ENCODE measurements around the gene CTNND2. TPM values are rescaled to one million over a fixed set of nuclear protein-coding genes. Genes with fewer than 3 reads are reported as not detected.

The CTNND2 gene
- total RNA-seq, 2 experiments from 2014 or later: 0.20 TPM; not detected in 1

GRCh38 chr5:11386398-11386797 lies 517.8 kb downstream of the CTNND2 start:
- Mint-ChIP-seq H3K27me3 (peaks cover 59% of the 10 kb centered on the region), H3K36me3 (ENCODE audit: low read depth) (no peaks in the 10 kb centered on the region), H3K27ac (no peak overlapping the region), H3K4me3 (no peak overlapping the region), H3K4me1 (ENCODE audit: low read depth) (peaks cover 7% of the 10 kb centered on the region), H3K9me3 (no peaks in the 10 kb centered on the region)
- CTCF ChIA-PET: no interaction called here
- TF ChIP-seq, protein P1, sequence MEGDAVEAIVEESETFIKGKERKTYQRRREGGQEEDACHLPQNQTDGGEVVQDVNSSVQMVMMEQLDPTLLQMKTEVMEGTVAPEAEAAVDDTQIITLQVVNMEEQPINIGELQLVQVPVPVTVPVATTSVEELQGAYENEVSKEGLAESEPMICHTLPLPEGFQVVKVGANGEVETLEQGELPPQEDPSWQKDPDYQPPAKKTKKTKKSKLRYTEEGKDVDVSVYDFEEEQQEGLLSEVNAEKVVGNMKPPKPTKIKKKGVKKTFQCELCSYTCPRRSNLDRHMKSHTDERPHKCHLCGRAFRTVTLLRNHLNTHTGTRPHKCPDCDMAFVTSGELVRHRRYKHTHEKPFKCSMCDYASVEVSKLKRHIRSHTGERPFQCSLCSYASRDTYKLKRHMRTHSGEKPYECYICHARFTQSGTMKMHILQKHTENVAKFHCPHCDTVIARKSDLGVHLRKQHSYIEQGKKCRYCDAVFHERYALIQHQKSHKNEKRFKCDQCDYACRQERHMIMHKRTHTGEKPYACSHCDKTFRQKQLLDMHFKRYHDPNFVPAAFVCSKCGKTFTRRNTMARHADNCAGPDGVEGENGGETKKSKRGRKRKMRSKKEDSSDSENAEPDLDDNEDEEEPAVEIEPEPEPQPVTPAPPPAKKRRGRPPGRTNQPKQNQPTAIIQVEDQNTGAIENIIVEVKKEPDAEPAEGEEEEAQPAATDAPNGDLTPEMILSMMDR (IDR thresholded peaks at IDR 0.05): no peak
- peaks cover 19 to 32% of the 10 kb centered on the region in 2 experiments for H3K27me3 ChIP-seq (ENCODE audit: control insufficient read depth in 1 of 2, insufficient read depth in 2 of 2, low read length in 2 of 2)
- H3K4me1 ChIP-seq (ENCODE audit: insufficient read depth, low read length): no peaks in the 10 kb centered on the region
- H3K9me3 ChIP-seq (ENCODE audit: control insufficient read depth in 1 of 2, insufficient read depth in 1 of 2, low read length in 2 of 2): peaks cover 0 to 5% of the 10 kb centered on the region in 2 experiments
- no peak overlapping the region for H3K4me3 ChIP-seq (ENCODE audit: low read length)
- intact Hi-C loops (cut with DNase I, micrococcal nuclease): no loop called here
- no peak for ATAC-seq (ENCODE audit: poor library complexity)
- DNase-seq: no peak
- H3K27ac ChIP-seq (ENCODE audit: low read depth in 1 of 2, low read length in 2 of 2): no peak overlapping the region
- no peaks in the 10 kb centered on the region for H3K36me3 ChIP-seq (ENCODE audit: insufficient read depth, low read length)
- POLR2A ChIA-PET: no interaction called here

DNA sequence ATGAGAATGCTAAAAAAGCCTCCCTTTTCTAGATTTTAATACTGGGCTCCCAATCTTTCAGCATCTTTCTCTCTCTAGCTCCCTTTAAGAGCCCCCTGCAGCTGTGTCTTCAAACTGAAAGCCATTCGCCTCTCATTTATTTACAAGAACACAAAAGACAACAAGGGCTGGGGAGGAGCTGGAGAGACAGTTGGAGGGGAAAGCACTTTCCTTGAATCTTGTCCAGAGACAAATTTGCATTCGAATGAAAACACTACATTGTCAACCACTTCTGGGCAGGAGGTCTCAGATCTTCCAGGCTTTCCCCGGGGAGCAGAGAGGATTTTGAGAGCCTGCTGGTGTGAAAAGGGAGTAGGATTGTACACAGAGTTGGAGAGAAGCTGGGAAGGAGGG lies 518.3 kb downstream of the CTNND2 start:
- H3K4me1 ChIP-seq (ENCODE audit: insufficient read depth, low read length): no peaks in the 10 kb centered on the region
- H3K27ac ChIP-seq (ENCODE audit: low read depth in 1 of 2, low read length in 2 of 2): no peak overlapping the region
- H3K27me3 ChIP-seq (ENCODE audit: control insufficient read depth in 1 of 2, insufficient read depth in 2 of 2, low read length in 2 of 2): peaks cover 19 to 32% of the 10 kb centered on the region in 2 experiments
- POLR2A ChIA-PET: no interaction called here
- Mint-ChIP-seq H3K4me3 (no peak overlapping the region), H3K27me3 (peaks cover 64% of the 10 kb centered on the region), H3K4me1 (ENCODE audit: low read depth) (peaks cover 7% of the 10 kb centered on the region), H3K9me3 (no peaks in the 10 kb centered on the region), H3K27ac (no peak overlapping the region), H3K36me3 (ENCODE audit: low read depth) (no peaks in the 10 kb centered on the region)
- TF ChIP-seq, protein P1 (IDR thresholded peaks at IDR 0.05): no peak
- H3K36me3 ChIP-seq (ENCODE audit: insufficient read depth, low read length): no peaks in the 10 kb centered on the region
- CTCF ChIA-PET: no interaction called here
- H3K9me3 ChIP-seq (ENCODE audit: control insufficient read depth in 1 of 2, insufficient read depth in 1 of 2, low read length in 2 of 2): peaks cover 0 to 5% of the 10 kb centered on the region in 2 experiments
- intact Hi-C loops (cut with DNase I, micrococcal nuclease): no loop called here
- H3K4me3 ChIP-seq (ENCODE audit: low read length): no peak overlapping the region
- ATAC-seq (ENCODE audit: poor library complexity) (no peak), DNase-seq (no peak)

DNA sequence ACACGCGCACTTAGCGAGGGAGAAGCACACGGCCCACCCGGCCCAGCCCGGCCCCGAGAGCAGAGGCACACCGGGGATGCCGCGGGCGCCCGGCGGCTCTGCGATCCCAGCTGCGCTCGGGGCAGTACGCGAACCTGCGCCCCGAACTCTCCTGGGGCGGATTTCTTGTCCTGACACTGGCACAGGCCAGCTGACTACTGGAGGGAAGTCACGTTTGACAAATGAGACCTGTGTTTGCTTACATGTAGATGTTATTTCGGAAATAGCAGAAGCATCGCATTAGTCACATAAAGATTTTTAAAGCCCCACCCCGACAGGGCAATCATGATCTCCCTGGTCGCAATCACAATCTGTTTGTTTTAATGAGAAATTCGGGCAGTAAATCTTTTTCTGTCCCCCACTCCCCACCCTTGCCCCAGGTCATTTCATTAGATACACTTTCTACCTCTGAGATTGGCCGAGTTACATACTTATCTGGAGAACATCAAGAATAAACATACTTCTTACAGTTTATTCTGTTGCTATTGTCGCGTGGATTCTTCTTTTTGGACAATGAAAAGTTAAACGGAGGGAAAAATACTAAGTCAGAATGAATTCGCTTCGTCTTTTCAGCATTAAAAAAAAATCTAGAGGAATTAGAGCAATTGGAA lies 518.9 kb downstream of the CTNND2 start:
- ChIA-PET POLR2A (no interaction called here), CTCF (no interaction called here)
- H3K27me3 Mint-ChIP-seq: peaks cover 70% of the 10 kb centered on the region
- H3K27ac Mint-ChIP-seq: no peak overlapping the region
- no peaks in the 10 kb centered on the region for H3K36me3 Mint-ChIP-seq (ENCODE audit: low read depth)
- no peak overlapping the region for H3K4me3 Mint-ChIP-seq
- intact Hi-C loops (cut with DNase I, micrococcal nuclease): no loop called here
- DNase-seq: peak in 1 of 14 experiments; percentile 5
- TF ChIP-seq, protein P1 (IDR thresholded peaks at IDR 0.05): no peak
- H3K36me3 ChIP-seq (ENCODE audit: insufficient read depth, low read length): no peaks in the 10 kb centered on the region
- H3K9me3 ChIP-seq (ENCODE audit: control insufficient read depth in 1 of 2, insufficient read depth in 1 of 2, low read length in 2 of 2): peaks cover 0 to 5% of the 10 kb centered on the region in 2 experiments
- H3K4me3 ChIP-seq (ENCODE audit: low read length): no peak overlapping the region
- H3K9me3 Mint-ChIP-seq: no peaks in the 10 kb centered on the region
- ATAC-seq (ENCODE audit: poor library complexity): no peak
- H3K4me1 ChIP-seq (ENCODE audit: insufficient read depth, low read length): no peaks in the 10 kb centered on the region
- H3K4me1 Mint-ChIP-seq (ENCODE audit: low read depth): peaks cover 7% of the 10 kb centered on the region
- H3K27me3 ChIP-seq (ENCODE audit: control insufficient read depth in 1 of 2, insufficient read depth in 2 of 2, low read length in 2 of 2): peaks cover 22 to 32% of the 10 kb centered on the region in 2 experiments
- H3K27ac ChIP-seq (ENCODE audit: low read depth in 1 of 2, low read length in 2 of 2): no peak overlapping the region

All from CD4-positive, alpha-beta T cell (primary cell).